RWPE2 (cell line): ENCODE results near the gene BCLAF1.
A peak's percentile ranks its signal among the peaks of the same experiment; 100 is the strongest.

Source experiments
- ATAC-seq: fragments of 200-7000 bp; cut with Tn5 transposase; 3 replicates; pipeline ENCODE4 v1.9.1; 2021; ENCODE audit warnings: low read depth
- DNase-seq: peaks from one replicate; pipeline ENCODE4 v3.0.0-alpha.2; 2020; ENCODE audit warnings: low spot score
- H3K27ac ChIP-seq: fragments of 450-650 bp; 2 replicates; pipeline ENCODE4 v1.5.1; 2017; ENCODE audit warnings: mild to moderate bottlenecking; ENCODE audit not compliant: poor library complexity, severe bottlenecking
- H3K27me3 ChIP-seq: fragments of 250-450 bp; sonication (Bioruptor Pico); 2 replicates; pipeline ENCODE4 v1.5.1; 2021; ENCODE audit warnings: mild to moderate bottlenecking, moderate library complexity; ENCODE audit not compliant: insufficient read depth, poor library complexity, severe bottlenecking
- H3K36me3 ChIP-seq: fragments of 250-450 bp; sonication (Bioruptor Pico); 2 replicates; pipeline ENCODE4 v1.5.1; 2020; ENCODE audit warnings: low read depth, mild to moderate bottlenecking, moderate library complexity
- H3K4me1 ChIP-seq: fragments of 250-450 bp; sonication (Bioruptor Pico); 2 replicates; pipeline ENCODE4 v1.5.1; 2021; ENCODE audit warnings: mild to moderate bottlenecking, moderate library complexity; ENCODE audit not compliant: insufficient read depth, poor library complexity, severe bottlenecking
- H3K4me3 ChIP-seq: fragments of 250-450 bp; sonication (Bioruptor Pico); 2 replicates; pipeline ENCODE4 v1.5.1; 2021; ENCODE audit warnings: mild to moderate bottlenecking, moderate library complexity; ENCODE audit not compliant: severe bottlenecking
- H3K9me3 ChIP-seq: fragments of 250-450 bp; sonication (Bioruptor Pico); 2 replicates; pipeline ENCODE4 v1.5.1; 2021; ENCODE audit warnings: mild to moderate bottlenecking, moderate library complexity; ENCODE audit not compliant: severe bottlenecking
- TF ChIP-seq, protein P1 (sequence below): fragments of 450-650 bp; IDR thresholded peaks from one replicate; pipeline ENCODE4 v1.5.1; 2017; ENCODE audit warnings: mild to moderate bottlenecking, moderate library complexity; ENCODE audit not compliant: poor library complexity, severe bottlenecking

The BCLAF1 gene

DNA sequence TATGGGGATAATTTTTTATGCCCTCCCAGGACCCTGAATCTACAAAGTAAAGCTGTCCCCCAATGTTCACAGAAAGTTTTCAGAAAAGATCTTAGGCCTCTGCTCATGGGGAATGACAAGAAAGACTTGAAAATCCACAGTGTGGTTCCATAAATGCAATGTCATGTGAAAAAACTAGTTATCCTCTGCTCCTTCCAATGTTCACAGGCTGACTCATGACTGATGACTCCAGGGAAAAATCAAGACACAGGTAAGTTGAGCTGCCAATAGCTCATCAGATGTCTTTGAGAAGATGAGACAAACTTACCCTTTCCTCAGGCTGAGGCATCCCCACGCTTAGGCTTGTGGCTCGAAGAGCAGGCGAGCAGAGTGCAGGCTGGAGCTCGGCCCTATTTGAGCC is 14.8 kb upstream of the BCLAF1 start:
- H3K4me1 ChIP-seq, result no peaks in the 10 kb centered on the region
- no peak overlapping the region for H3K27ac ChIP-seq
- TF ChIP-seq, protein P1, sequence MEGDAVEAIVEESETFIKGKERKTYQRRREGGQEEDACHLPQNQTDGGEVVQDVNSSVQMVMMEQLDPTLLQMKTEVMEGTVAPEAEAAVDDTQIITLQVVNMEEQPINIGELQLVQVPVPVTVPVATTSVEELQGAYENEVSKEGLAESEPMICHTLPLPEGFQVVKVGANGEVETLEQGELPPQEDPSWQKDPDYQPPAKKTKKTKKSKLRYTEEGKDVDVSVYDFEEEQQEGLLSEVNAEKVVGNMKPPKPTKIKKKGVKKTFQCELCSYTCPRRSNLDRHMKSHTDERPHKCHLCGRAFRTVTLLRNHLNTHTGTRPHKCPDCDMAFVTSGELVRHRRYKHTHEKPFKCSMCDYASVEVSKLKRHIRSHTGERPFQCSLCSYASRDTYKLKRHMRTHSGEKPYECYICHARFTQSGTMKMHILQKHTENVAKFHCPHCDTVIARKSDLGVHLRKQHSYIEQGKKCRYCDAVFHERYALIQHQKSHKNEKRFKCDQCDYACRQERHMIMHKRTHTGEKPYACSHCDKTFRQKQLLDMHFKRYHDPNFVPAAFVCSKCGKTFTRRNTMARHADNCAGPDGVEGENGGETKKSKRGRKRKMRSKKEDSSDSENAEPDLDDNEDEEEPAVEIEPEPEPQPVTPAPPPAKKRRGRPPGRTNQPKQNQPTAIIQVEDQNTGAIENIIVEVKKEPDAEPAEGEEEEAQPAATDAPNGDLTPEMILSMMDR, result no peak
- DNase-seq (no peak), ATAC-seq (peak; percentile 36; the same call in 1 of the 3 replicates)
- no peak overlapping the region for H3K4me3 ChIP-seq
- H3K27me3 ChIP-seq, result no peaks in the 10 kb centered on the region
- no peaks in the 10 kb centered on the region for H3K36me3 ChIP-seq
- H3K9me3 ChIP-seq, result no peaks in the 10 kb centered on the region

DNA sequence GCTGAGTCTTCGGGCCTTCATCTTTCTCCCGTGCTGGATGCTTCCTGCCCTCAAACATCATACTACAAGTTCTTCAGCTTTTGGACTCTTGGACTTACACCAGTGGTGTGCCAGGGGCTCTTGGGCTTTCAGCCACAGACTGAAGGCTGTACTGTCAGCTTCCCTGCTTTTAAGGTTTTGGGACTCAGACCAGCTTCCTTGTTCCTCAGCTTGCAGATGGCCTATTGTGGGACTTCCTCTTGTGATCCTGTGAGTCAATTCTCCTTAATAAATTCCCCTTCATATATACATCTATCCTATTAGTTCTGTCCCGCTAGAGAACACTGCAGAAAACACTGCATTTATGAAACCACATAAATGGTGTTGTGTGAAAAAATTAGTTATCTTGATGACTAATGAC is 13.9 kb upstream of the BCLAF1 start:
- no peak for DNase-seq

DNA sequence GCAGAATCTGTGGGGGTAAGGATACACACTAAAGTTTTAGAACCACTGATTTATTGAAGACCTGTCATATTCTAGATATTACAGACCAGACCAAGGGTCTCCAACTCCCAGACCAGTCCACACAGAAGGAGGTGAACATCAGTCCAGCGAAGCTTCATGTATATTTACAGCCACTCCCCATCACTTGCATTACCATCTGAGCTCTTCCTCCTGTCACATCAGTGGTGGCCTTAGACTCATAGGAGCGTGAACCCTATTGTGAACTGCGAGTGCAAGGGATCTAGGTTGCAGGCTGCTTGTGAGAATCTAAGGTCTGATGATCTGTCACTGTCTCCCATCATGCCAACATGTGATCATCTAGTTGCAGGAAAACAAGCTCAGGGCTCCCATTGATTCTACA is 5.0 kb upstream of the BCLAF1 start:
- TF ChIP-seq, protein P1, result no peak
- no peak for DNase-seq
- Histone ChIP-seq H3K9me3 (no peaks in the 10 kb centered on the region), H3K4me3 (no peak overlapping the region), H3K36me3 (no peaks in the 10 kb centered on the region), H3K4me1 (peaks cover 4% of the 10 kb centered on the region), H3K27ac (no peak overlapping the region), H3K27me3 (no peaks in the 10 kb centered on the region)
- ATAC-seq, result no peak

More for the DNA sequence above, 13.9 kb upstream of the BCLAF1 start:
- no peaks in the 10 kb centered on the region for H3K27me3 ChIP-seq
- no peaks in the 10 kb centered on the region for H3K36me3 ChIP-seq
- no peaks in the 10 kb centered on the region for H3K9me3 ChIP-seq
- TF ChIP-seq, protein P1, result no peak
- ATAC-seq, result no peak
- no peak overlapping the region for H3K4me3 ChIP-seq
- H3K4me1 ChIP-seq, result no peaks in the 10 kb centered on the region
- no peak overlapping the region for H3K27ac ChIP-seq

DNA sequence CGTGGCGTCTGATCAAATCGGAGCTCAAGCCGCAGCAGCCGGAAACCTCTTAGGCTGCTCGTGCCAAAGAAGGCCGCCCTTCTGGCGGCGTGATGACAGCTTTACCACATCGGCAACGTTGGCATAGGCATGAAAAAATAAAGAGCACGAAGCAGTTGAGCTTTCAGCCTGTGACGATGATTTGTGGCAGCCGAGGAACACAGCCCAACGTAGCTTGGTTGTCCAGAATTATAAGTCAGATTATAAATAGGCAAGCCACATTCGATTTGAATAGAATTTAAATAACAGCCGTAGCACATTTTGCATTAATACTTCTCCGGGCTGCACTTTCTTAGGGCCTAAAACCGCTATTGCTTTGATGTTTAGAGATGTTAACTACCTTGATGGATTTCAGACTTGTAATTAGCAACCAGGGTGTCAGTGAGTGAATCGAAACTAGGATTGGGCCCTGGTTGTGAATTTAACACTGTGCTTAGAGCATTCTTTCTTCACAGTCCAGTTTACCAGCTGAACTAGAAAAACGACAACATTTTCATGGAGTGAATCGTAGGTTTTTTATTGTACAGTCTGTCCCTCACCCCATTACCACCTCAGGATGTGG is 864 bp upstream of the BCLAF1 start:
- TF ChIP-seq, protein P1, result no peak
- Histone ChIP-seq H3K27me3 (no peaks in the 10 kb centered on the region), H3K4me1 (peaks cover 11% of the 10 kb centered on the region), H3K9me3 (no peaks in the 10 kb centered on the region), H3K4me3 (peak overlapping the region; percentile 91), H3K36me3 (peaks cover 16% of the 10 kb centered on the region), H3K27ac (peak overlapping the region; percentile 92)
- peak; percentile 46 for ATAC-seq
- DNase-seq, result no peak

DNA sequence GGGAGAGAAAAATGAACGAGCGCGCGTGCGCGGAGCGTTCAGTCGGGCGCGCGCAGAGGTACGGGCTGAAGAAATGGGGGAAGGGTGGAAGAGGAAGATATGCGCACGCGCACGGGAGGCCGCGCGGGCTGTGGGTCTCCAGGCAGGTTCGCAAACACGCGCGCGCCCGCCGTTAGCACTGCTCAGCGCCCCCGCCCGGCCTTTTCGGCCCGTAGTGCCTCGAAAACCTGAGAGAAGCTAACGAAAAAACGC is 393 bp downstream of the BCLAF1 start:
- peak overlapping the region; percentile 91 for H3K4me3 ChIP-seq
- TF ChIP-seq, protein P1, result no peak

More for the DNA sequence above, 393 bp downstream of the BCLAF1 start:
- Histone ChIP-seq H3K36me3 (peaks cover 23% of the 10 kb centered on the region), H3K9me3 (no peaks in the 10 kb centered on the region), H3K4me1 (peaks cover 24% of the 10 kb centered on the region), H3K27me3 (no peaks in the 10 kb centered on the region), H3K27ac (peak overlapping the region; percentile 92)
- DNase-seq (peak; percentile 88), ATAC-seq (peak; percentile 53)
